HG03457 (cell line): ENCODE measurements around the gene NAPG.
"Not testable (repeated sequence)": the region's sequence is repeated elsewhere in the genome, so short reads cannot be mapped to it uniquely, and the experiment has no call there.

Experiments
- ATAC-seq: cut with Tn5 transposase; IDR thresholded peaks from one replicate; pipeline ENCODE4 v1.9.1; 2021; ENCODE audit warnings: moderate number of reproducible peaks; ENCODE audit not compliant: unreplicated experiment

The NAPG gene

DNA sequence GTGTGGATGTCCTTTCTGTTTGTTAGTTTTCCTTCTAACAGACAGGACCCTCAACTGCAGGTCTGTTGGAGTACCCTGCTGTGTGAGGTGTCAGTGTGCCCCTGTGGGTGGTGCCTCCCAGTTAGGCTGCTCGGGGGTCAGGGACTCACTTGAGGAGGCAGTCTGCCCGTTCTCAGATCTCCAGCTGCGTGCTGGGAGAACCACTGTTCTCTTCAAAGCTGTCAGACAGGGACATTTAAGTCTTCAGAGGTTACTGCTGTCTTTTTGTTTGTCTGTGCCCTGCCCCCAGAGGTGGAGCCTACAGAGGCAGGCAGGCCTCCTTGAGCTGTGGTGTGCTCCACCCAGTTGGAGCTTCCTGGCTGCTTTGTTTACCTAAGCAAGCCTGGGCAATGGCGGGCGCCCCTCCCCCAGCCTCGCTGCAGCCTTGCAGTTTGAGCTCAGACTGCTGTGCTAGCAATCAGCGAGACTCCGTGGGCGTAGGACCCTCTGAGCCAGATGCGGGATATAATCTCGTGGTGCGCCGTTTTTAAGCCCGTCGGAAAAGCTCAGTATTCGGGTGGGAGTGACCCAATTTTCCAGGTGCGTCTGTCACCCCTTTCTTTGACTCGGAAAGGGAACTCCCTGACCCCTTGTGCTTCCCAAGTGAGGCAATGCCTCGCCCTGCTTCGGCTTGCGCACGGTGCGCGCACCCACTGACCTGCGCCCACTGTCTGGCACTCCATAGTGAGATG lies 52.2 kb downstream of the NAPG start:
- ATAC-seq, result not testable (repeated sequence)

DNA sequence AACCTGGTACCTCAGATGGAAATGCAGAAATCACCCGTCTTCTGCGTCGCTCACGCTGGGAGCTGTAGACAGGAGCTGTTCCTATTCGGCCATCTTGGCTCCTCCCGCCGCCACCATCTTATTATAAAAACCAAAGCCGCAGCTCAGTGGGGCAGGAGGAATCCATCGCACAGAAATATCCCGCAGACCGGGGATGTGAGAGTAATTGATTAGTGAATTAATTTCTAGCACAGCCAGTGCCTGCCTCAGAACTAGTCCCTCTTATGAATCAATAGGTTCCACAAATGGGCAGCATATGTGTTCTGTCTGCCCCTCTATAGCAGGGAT lies 52.7 kb downstream of the NAPG start:
- not testable (repeated sequence) for ATAC-seq

DNA sequence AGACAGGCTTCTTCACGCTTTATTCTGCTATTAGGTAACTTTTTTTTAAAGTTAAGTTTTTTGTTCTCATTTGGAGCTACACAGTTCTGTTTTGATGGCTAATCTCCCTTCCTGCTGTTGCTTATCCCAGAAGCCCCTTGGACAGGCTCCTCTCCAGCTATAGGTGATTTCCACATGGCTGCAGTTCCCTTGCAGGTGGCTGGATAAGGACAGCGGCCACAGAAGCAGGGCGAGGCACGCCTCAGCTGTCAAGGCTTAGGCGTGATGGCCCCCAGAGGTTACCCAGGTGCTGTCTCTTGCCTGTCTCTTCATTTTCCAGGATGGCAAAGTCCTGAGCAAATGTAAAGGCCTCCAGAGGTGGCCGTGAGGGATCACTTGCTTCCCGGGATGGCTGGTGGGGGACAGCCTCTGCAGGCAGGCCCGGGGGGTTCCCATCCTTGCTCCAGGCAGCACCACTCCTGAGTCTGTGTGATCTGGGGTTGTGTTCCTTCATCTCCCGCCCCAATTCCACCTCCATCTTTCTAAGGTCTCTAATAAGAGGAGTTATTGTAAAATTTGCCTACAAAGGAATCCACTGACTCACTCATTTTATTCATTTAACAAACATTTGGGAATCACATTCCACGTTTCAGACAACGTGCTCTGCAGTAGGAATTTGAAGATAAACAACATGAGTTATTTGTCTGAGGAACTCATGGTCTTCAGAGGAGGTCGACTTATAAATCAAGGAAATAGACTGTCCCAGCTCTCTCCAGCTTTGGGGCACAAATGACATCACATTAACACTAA lies 53.4 kb downstream of the NAPG start:
- no peak for ATAC-seq

DNA sequence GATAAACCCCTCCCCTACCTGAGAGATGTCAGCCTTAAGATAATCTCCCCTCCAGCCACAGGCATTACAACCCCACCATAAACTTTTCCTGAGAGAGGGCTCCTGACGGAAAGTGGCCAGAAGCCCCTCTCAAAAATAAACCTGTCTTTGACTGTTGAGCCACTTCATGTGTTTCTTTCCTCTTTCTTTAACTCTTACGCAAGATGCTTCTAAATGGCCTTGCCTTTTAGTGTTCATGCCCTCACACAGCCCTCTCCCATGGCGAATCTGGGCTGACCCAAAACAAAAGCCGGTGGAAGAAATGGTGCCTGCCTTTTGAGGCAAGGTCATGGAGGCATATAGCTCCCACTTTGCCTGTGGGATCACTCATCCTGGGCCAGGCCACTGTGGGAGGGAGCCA lies 54.4 kb downstream of the NAPG start:
- ATAC-seq, result no peak

DNA sequence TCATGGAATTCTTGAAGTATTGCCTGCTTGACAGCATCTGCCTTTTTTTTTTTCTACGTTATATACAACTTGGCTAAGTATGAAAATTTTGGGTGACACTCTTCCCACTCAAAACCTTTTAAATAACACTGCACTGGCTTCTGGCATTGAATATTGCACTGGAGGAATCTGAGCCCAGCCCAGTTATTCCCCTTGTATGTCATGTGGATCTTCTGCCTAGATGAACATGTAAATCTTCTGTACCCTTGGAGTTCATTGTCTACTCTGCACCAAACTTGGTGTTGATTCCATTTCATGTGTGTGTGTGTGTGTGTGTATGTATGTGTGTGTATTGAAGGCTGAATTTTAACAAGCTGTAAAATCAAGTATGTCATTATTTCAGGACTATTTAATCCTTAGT lies 59.4 kb downstream of the NAPG start:
- ATAC-seq, result no peak

DNA sequence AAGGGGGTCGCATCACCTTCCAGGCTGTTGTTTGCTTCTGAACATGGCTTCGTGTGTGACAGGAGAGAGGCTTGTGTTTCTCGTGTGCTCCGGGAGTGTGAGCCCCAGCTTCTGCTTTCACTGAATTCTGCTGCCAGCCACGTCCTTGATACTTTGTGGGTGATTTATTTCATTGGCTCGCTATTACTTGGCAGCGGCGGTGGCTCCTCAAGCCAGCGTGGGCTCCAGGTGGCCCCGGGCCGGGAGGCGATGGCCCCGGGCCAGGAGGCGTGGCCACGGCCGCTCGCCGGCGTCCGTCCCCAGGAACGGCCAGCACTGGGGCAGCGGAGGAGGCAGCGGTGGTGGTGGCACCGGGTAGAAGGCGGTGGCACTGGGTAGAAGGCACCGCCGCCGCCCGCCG lies 63.1 kb downstream of the NAPG start:
- ATAC-seq, result no peak

DNA sequence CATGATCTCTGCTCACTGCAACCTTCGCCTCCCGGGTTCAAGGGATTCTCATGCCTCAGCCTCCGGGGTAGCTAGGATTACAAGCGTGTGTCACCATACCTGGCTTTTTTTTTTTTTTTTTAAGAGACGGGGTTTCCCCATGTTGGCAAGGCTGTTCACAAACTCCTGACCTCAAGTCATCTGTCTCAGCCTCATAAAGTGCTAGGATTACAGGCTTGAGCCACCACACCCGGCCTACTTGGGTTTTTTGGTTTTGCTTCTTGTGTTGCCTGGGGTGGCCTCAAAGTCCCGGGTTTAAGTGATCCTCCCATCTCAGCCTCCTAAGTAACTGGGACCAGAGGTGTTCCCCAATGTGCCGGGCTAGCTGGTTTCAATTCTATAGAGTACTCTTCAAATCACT lies 64.6 kb downstream of the NAPG start:
- no peak for ATAC-seq

DNA sequence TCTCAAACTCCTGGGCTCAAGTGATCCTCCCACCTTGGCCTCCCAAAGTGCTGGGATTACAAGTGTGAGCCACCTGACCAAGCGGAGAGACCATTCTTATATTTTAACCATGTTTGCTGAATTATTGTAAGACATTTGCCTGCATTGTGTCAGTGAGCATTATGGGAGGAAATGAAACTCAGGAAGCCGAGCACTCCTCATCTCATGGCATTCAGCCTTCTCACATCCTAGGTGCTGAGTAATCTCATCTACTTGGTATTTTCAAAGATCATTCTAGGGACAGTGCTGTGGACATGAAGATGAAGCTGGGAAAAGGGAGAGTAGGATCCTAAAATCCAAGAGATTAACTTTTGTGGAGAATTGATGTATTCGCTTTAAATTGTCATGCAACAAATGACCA lies 66.1 kb downstream of the NAPG start:
- no peak for ATAC-seq

DNA sequence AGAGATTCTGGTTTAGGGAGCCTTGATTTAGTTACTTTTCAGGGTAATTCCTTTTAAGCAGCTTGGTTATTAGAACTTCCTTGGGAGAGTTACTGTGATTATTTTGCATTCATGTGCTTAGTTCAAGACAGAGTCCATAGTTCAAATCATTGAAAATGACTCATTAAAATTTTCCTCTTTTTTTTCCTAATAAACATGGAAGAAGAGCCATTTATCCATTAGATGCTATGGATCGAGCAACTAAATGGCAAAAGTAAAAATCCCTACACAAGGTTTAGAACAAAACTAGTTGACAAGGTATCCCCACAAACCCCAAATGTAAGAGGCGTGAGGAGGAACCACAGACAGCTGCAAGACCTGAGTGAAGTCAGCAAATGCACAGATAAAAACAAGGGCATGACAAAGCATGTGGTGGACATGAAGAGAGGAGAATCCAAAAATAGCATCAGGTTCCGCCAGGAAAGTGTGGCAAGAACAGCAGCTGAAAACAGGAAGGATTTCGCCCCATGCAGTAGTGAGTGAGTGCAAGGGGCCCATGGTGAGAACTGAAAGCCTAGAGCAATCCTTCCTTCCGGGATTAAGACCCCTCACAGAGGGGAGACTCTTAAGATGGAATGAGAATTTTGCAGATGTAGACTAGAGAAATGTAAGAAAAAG lies 67.7 kb downstream of the NAPG start:
- ATAC-seq, result not testable (repeated sequence)

DNA sequence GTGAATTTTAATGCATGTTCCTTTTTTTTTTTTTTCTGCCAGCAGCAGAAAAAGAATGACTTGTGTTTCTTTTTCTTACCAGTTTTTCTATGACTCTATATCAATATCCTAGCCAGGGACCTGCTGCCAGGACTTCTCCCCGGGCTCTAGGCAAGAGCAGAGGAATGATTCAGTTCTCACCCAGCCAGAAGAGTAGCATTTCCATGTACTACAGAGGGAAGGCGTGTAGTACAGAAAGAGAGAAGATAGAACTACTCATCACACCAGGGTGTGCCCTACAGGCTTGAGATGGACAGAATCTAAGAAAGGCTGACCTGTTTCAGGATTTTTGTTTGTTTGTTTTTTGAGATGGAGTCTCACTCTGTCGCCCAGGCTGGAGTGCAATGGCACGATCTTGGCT lies 70.1 kb downstream of the NAPG start:
- ATAC-seq, result not testable (repeated sequence)

DNA sequence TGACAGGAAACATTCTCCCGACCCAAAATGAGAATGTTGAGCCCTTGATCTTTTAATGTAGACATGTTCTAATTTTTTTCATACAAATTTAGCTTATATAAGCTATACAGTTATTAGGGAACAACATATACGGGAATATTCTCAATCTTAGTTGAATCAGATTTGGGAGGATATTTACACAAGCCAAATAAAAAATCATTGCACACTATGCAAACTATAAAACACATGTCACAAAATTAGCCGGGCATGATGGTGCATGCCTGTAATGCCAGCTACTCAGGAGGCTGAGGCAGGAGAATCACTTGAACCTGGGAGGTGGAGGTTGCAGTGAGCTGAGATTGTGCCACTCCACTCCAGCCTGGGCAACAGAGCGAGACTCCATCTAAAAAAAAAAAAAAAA lies 71.9 kb downstream of the NAPG start:
- not testable (repeated sequence) for ATAC-seq

DNA sequence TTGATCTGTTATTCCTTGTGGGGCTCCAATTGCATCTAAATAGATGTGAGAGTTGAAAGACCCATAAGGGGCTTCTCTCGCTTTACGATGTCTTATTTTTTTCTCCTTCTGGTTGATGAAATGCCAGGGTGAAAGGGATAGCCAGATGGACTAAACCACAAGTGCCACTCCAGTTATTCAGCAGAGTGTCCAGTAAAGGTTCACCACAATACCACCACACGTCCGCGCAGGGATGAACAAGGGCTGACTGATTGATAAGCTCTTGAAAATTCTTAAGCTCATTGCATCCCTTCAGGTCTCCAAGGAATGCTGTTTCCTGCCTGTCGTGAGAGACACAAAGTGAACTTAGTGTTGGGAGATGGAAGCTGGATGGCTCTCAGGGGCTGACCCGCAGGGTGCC lies 74.9 kb downstream of the NAPG start:
- ATAC-seq, result not testable (repeated sequence)
